Natural killer cell (primary cell): ENCODE results near the gene GAMT. TPM values are rescaled to one million over a fixed set of nuclear protein-coding genes. Genes with fewer than 3 reads are reported as not detected.

Experiments used
- ATAC-seq, 3 donors: fragments of 150-1000 bp in 2 of 3; fragments of 200-7000 bp in 1 of 3; cut with Tn5 transposase; 1 replicate in 1 of 3; 2 replicates in 2 of 3; pipeline ENCODE4 v1.10.0; 2021; ENCODE audit warnings: mild to moderate bottlenecking in 2 of 3, moderate library complexity in 2 of 3
- DNase-seq, 2 donors: peaks; one replicate each; pipeline versions ENCODE4 v3.0.0 to v3.0.0-alpha.2; 2013 to 2021; ENCODE audit warnings: mixed read lengths in 1 of 2
- H3K27ac ChIP-seq: one replicate; pipeline ENCODE4 v1.5.1; 2013; ENCODE audit warnings: mild to moderate bottlenecking, low read length
- H3K27me3 ChIP-seq: one replicate; pipeline ENCODE4 v1.6.1; 2013; ENCODE audit warnings: low read length; ENCODE audit not compliant: control insufficient read depth, insufficient read depth
- H3K36me3 ChIP-seq: one replicate; pipeline ENCODE4 v1.6.1; 2013; ENCODE audit warnings: low read length; ENCODE audit not compliant: control insufficient read depth, insufficient read depth
- H3K4me1 ChIP-seq: one replicate; pipeline ENCODE4 v1.6.1; 2013; ENCODE audit warnings: low read length; ENCODE audit not compliant: control insufficient read depth, insufficient read depth
- H3K4me3 ChIP-seq: one replicate; pipeline ENCODE4 v1.5.1; 2013; ENCODE audit warnings: low read length
- H3K9me3 ChIP-seq: one replicate; pipeline ENCODE4 v1.6.1; 2013; ENCODE audit warnings: low read length; ENCODE audit not compliant: control insufficient read depth, insufficient read depth
- H3K27ac Mint-ChIP-seq, 2 donors: one replicate each; pipeline ENCODE4 v1.8.0; 2022; ENCODE audit warnings: mild to moderate bottlenecking in 2 of 2, mixed read lengths in 2 of 2, moderate library complexity in 1 of 2
- H3K27me3 Mint-ChIP-seq, 2 donors: one replicate each; pipeline ENCODE4 v1.8.0; 2022; ENCODE audit warnings: low read depth in 2 of 2, mixed read lengths in 2 of 2
- H3K36me3 Mint-ChIP-seq: one replicate; pipeline ENCODE4 v1.8.0; 2022; ENCODE audit warnings: mixed read lengths
- H3K4me1 Mint-ChIP-seq, 2 donors: one replicate each; pipeline ENCODE4 v1.8.0; 2022; ENCODE audit warnings: mixed read lengths in 2 of 2
- H3K4me3 Mint-ChIP-seq: one replicate; pipeline ENCODE4 v1.8.0; 2022; ENCODE audit warnings: mild to moderate bottlenecking, moderate library complexity, mixed read lengths
- H3K9me3 Mint-ChIP-seq, 2 donors: one replicate each; pipeline ENCODE4 v1.8.0; 2022; ENCODE audit warnings: mixed read lengths in 2 of 2
- CTCF ChIP-seq: fragments of 200-600 bp; IDR thresholded peaks from one replicate; pipeline ENCODE4 v1.8.0; 2022; ENCODE audit warnings: antibody characterized with exemption
- WGBS: methylation state at CpG from one replicate; pipeline ENCODE4 v1.1.7; 2013; ENCODE audit warnings: missing lambda C conversion rate; ENCODE audit not compliant: insufficient coverage; 5-methylcytosine and 5-hydroxymethylcytosine counted together
- intact Hi-C: fragments of 100-400 bp; cut with micrococcal nuclease; formaldehyde crosslinking; loops from one replicate; pipeline ENCODE4 v1.14.2; 2022
- total RNA-seq, 4 donors: library from RNA; stranded (reverse); fragments of 120-200 nt in 1 of 4; gene quantifications; one replicate each; pipeline versions ENCODE4 v1.2.3 to v1.2.4, GENCODE V29; 2013 to 2022

Gene GAMT
- total RNA-seq, 3 donors from 2014 or later (not counting 1 experiment from before 2014, with no cell fraction given) = 5.1 to 7.5 (median 7.1) TPM

- peaks cover 30% of the 10 kb centered on the region for H3K36me3 ChIP-seq
- H3K27ac Mint-ChIP-seq = no peak overlapping the region
- ATAC-seq (no peak), DNase-seq (no peak)
- no peak overlapping the region for H3K27ac ChIP-seq
- no peaks in the 10 kb centered on the region for H3K4me1 Mint-ChIP-seq
- no peak overlapping the region for H3K4me3 Mint-ChIP-seq
- H3K4me3 ChIP-seq = no peak overlapping the region
- H3K27me3 Mint-ChIP-seq = no peaks in the 10 kb centered on the region
- no peaks in the 10 kb centered on the region for H3K27me3 ChIP-seq
- H3K4me1 ChIP-seq = no peaks in the 10 kb centered on the region
- H3K9me3 ChIP-seq = no peaks in the 10 kb centered on the region
- 86% methylated on average over 12 of the region's 12 CpGs for WGBS
- intact Hi-C loops = no loop called here
- H3K9me3 Mint-ChIP-seq = no peaks in the 10 kb centered on the region
- no peak for TF ChIP-seq CTCF
- no peaks in the 10 kb centered on the region for H3K36me3 Mint-ChIP-seq
Observed at GRCh38 chr19:1374250-1374577, 27.1 kb downstream of the GAMT start.

- 97% methylated on average over 22 of the region's 22 CpGs for WGBS
- no peak overlapping the region for H3K4me3 ChIP-seq
- Mint-ChIP-seq H3K27ac (no peak overlapping the region), H3K27me3 (no peaks in the 10 kb centered on the region), H3K4me1 (no peaks in the 10 kb centered on the region), H3K9me3 (no peaks in the 10 kb centered on the region), H3K36me3 (no peaks in the 10 kb centered on the region), H3K4me3 (no peak overlapping the region)
- TF ChIP-seq CTCF = no peak
- no peaks in the 10 kb centered on the region for H3K27me3 ChIP-seq
- H3K36me3 ChIP-seq = peaks cover 30% of the 10 kb centered on the region
- H3K27ac ChIP-seq = no peak overlapping the region
- intact Hi-C loops = no loop called here
- no peaks in the 10 kb centered on the region for H3K4me1 ChIP-seq
- H3K9me3 ChIP-seq = no peaks in the 10 kb centered on the region
- ATAC-seq = no peak
- no peak for DNase-seq
Observed at GRCh38 chr19:1373534-1374249, 27.6 kb downstream of the GAMT start.

GRCh38 chr19:1373042-1373533 is 28.3 kb downstream of the GAMT start:
- no peak overlapping the region for H3K27ac Mint-ChIP-seq
- H3K27me3 Mint-ChIP-seq = no peaks in the 10 kb centered on the region
- TF ChIP-seq CTCF = no peak
- intact Hi-C loops = no loop called here
- 97% methylated on average over 20 of the region's 20 CpGs for WGBS
- Histone ChIP-seq H3K27me3 (no peaks in the 10 kb centered on the region), H3K4me3 (no peak overlapping the region), H3K36me3 (peaks cover 30% of the 10 kb centered on the region), H3K4me1 (no peaks in the 10 kb centered on the region), H3K9me3 (no peaks in the 10 kb centered on the region), H3K27ac (no peak overlapping the region)
- no peaks in the 10 kb centered on the region for H3K36me3 Mint-ChIP-seq
- no peak overlapping the region for H3K4me3 Mint-ChIP-seq
- H3K4me1 Mint-ChIP-seq = no peaks in the 10 kb centered on the region
- DNase-seq = no peak
- H3K9me3 Mint-ChIP-seq = no peaks in the 10 kb centered on the region
- ATAC-seq = no peak
